ENCODE results near the gene GMCL1. TPM values are rescaled to one million over a fixed set of nuclear protein-coding genes. Genes with fewer than 3 reads are reported as not detected.

GMCL1 gene
- total and polyA plus RNA-seq, 2 of the 13 experiments (the other 11 are each of a cell fraction or from before 2014, with no cell fraction given): 18.7 to 24.0 TPM

GRCh38 chr2:69829256-69830044, at the start of gene GMCL1 (continued):
- peak; percentile 91 for TF ChIP-seq ZBED4 (CRISPR knock-in tag; IDR thresholded peaks at IDR 0.05; ENCODE audit: borderline replicate concordance)
- TF ChIP-seq SAP130 (CRISPR knock-in tag; IDR thresholded peaks at IDR 0.05; ENCODE audit: low read depth): peak; percentile 100
- peak; percentile 92 for TF ChIP-seq MTA1 (CRISPR knock-in tag; IDR thresholded peaks at IDR 0.05; ENCODE audit: borderline replicate concordance)
- peak; percentile 96 for TF ChIP-seq GATAD1 (CRISPR knock-in tag; IDR thresholded peaks at IDR 0.05)
- TF ChIP-seq ZSCAN22 (CRISPR knock-in tag; IDR thresholded peaks at IDR 0.05): no peak
- TF ChIP-seq ZNF704 (CRISPR knock-in tag; IDR thresholded peaks at IDR 0.05; ENCODE audit: borderline replicate concordance): peak; percentile 93
- TF ChIP-seq PHF5A (CRISPR knock-in tag; IDR thresholded peaks at IDR 0.05; ENCODE audit: low read depth, unreplicated experiment): peak; percentile 51
- peak; percentile 69; the same call in 1 of the 2 replicates for TF ChIP-seq SMAD1 (CRISPR knock-in tag; IDR thresholded peaks at IDR 0.05; ENCODE audit: borderline replicate concordance, low read depth)
- peak; percentile 74; the same call in 1 of the 2 replicates for TF ChIP-seq ZNF598 (CRISPR knock-in tag; IDR thresholded peaks at IDR 0.05; ENCODE audit: borderline replicate concordance)
- TF ChIP-seq POLR2A (IDR thresholded peaks at IDR 0.05; ENCODE audit: insufficient read depth in 1 of 2, low read depth in 2 of 2, low read length in 2 of 2): peak; percentile 97
- peak; percentile 82; the same call in 1 of the 2 replicates for TF ChIP-seq ZSCAN29 (CRISPR knock-in tag; conservative IDR thresholded peaks at IDR 0.05)
- TF ChIP-seq ZNF207 (IDR thresholded peaks at IDR 0.05; ENCODE audit: borderline replicate concordance): no peak
- no peak for TF ChIP-seq NFE2 (CRISPR knock-in tag; IDR thresholded peaks at IDR 0.05)
- 0 out of 2 replicates have a peak, but pooled peaks have one; percentile 44 for TF ChIP-seq ZNF441 (CRISPR knock-in tag; IDR thresholded peaks at IDR 0.05; ENCODE audit: borderline replicate concordance)
- TF ChIP-seq ISX (CRISPR knock-in tag; conservative IDR thresholded peaks at IDR 0.05): no peak
- TF ChIP-seq PRDM15 (CRISPR knock-in tag; IDR thresholded peaks at IDR 0.05): no peak
- TF ChIP-seq LRRFIP1 (CRISPR knock-in tag; conservative IDR thresholded peaks at IDR 0.05): no peak; the same call in 1 of the 2 replicates
- TF ChIP-seq ZNF713 (CRISPR knock-in tag; IDR thresholded peaks at IDR 0.05): peak; percentile 49; the same call in 1 of the 2 replicates
